ENCODE measurements around the gene HSP90AA1.

HSP90AA1 gene

DNA sequence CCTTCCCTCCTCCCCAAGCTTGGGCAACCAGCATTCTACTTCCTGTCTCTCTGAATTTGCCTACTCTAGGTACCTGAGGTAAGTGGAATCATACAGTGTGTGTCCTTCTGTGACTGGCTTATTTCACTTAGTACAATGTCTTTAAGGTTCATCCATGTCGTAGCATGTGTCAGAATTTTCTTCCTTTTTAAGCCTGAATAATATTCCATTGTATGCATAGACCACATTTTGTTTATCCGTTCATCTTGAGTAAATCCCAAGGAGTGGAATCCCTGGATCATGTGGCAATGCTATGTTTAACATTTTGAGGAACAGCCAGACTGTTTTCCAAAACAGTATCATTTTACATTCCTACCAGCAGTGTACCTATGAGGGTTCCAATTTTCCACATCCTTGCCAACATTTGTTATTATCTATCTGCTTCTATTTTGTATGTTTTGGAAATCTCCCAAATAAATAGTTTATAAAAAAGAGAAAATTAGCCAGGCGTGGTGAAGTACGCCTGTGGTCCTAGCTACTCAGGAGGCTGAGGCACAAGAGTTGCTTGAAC lies 12.4 kb downstream of the HSP90AA1 start:
- in situ Hi-C loops (cut with MboI; ENCODE audit: low sequenced_read_pairs), result loop anchor here (25.0 kb wide), 1 partner anchor 238 kb away; the partner anchor contains the start of genes MOK and ZNF839

DNA sequence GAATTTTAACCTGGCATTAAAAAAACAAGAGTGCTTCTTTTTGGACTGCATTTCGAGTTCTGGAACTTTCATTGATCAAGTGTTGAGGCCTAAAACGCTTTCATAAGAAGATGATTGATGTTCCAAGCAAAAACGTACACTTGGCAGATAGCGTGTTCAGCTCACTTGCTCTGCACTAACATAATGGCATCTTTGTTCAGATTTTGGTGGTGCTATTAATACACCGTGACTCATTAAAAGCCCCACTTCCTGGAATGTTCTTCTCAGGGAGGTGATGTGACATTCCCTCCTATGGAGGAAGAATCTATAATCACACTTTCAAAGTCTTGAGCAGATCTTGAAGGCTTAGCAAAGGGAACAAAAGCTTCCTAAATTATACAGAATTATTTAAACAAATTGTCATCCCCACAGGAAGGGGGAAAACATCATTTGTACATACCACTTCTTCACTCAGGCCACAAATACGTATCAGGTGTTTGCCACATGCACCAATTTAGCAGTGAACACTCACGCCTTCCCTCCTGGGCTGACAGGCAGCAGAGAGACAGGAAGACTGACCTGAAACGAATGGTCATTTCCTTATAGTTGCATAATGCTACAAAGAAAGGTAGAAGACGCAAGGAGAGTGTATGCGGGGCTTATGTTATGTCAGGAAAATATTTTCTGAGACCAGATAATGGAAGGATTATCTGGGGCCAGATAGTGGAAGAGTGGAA lies 15.4 kb downstream of the HSP90AA1 start:
- in situ Hi-C loops (cut with MboI; ENCODE audit: low sequenced_read_pairs), result loop anchor here (25.0 kb wide), 1 partner anchor 241 kb away; the partner anchor contains the start of genes MOK and ZNF839

DNA sequence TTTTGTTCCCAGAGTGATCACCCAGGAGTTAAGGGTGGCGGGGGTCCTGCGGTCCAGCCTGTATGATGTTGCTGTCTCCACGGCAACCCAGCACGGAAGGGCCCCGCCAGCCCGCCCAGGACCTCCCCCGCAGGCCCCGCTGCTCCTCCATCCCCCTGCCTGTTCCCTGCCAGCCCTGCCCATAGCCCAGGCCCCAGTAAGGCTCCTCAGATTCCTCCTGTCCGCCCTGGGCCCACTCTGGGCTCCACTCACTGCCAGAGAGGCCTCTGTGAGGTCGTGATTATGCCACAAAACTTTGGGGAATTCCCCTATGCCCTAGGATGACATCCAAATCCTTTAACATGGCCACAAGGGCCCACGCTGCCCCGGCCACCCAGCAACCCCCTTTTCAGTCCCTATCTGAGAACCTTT lies 20.8 kb downstream of the HSP90AA1 start:
- in situ Hi-C loops (cut with MboI; ENCODE audit: low sequenced_read_pairs), result loop anchor here (25.0 kb wide), 1 partner anchor 246 kb away; the partner anchor contains the start of genes MOK and ZNF839

DNA sequence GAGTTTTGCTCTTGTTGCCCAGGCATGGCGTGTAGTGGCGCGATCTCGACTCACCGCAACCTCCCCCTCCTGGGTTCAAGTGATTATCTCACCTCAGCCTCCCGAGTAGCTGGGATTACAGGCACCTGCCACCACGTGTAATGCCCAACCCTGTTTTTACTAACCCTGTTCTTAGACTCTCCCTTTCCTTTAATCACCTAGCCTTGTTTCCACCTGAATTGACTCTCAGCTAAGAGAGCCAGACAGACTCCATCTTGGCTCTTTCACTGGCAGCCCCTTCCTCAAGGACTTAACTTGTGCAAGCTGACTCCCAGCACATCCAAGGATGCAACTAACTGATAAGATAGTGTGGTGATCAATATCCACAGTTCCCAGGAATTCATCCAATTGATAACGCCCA lies 22.3 kb downstream of the HSP90AA1 start:
- in situ Hi-C loops (cut with MboI; ENCODE audit: low sequenced_read_pairs), result loop anchor here (25.0 kb wide), 1 partner anchor 248 kb away; the partner anchor contains the start of genes MOK and ZNF839

DNA sequence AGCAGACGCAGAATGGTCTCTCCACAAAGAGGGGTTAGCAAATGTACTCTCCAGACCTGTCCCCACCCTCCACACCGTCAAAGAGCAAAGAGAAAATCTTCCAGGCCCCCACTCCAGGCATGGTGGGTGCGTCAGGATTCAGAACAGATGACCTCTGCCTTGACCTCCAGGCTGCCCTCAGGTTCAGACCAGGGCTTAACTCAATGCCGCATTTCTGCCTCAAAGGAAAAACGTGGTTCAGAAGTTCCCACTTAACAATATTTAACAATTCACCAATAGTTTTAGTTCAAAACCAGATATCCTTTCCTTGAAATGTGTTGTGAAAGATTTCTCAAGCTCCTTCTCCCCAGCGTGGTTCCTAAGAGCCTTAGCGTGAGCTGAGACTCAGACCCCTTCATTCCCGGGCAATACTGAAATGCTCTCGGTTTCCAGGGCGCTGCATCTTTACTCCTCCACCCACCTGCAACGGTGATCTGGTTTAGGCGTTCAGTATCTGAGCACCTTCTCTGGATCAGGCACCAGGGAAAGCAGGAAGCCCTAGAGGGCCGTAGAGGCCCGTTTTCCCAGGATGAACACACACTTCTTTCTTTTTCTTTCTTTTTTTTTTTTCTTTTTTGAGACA lies 22.9 kb downstream of the HSP90AA1 start:
- in situ Hi-C loops (cut with MboI; ENCODE audit: low sequenced_read_pairs), result loop anchor here (25.0 kb wide), 1 partner anchor 248 kb away; the partner anchor contains the start of genes MOK and ZNF839

DNA sequence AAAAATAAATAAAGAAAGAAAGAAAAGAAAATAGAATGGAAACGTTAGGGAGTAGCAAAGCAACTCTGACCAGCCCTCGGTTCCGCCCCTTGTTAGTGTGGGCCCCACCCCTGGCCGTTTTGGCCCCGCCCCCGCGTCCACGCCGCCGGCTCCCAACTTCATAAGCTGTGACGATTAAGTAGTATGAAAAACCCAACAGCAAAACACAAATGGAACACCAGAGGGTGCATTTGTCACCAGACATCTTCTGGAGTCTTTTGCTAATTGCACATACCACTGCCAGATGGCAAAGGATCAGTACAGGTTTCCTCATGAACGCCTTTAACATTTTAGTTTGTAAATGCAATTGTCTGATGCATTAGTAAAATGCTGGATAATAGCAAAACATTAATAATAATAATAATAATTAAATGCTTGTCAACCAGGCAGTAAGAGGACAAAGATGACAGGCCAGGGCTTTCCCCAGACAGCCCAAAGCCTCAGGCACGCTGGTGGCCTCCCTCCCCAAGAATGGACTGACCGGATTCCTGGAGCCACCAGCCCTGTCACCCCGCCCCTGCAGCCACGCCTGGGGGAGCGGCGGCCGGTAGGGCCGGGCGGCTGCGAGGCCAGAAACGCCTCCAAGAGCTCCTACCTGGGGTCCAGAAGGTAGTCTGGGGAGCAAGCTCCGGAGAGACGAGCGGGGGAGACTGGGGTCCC lies 23.6 kb downstream of the HSP90AA1 start:
- in situ Hi-C loops (cut with MboI; ENCODE audit: low sequenced_read_pairs), result loop anchor here (25.0 kb wide), 1 partner anchor 249 kb away; the partner anchor contains the start of genes MOK and ZNF839

DNA sequence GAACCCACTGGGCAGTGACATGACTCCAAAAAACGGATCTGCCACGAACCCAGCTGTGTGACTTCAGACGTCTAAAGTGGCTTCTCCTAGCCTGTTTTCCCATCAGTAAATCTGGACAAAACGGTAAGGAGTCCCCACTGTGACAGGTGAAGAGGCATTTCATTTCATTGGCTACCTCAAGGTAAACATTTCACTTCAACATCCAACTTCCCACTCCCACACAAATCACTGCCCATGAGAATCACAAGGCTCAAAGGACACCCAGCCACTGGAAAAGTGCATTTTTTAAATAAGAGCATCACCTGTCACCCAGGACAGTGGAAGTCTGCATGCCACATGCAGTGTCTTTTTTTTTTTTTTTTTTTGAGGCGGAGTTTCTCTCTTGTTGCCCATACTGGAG lies 27.9 kb downstream of the HSP90AA1 start:
- in situ Hi-C loops (cut with MboI; ENCODE audit: low sequenced_read_pairs), result loop anchor here (25.0 kb wide), 1 partner anchor 253 kb away; the partner anchor contains the start of genes MOK and ZNF839

DNA sequence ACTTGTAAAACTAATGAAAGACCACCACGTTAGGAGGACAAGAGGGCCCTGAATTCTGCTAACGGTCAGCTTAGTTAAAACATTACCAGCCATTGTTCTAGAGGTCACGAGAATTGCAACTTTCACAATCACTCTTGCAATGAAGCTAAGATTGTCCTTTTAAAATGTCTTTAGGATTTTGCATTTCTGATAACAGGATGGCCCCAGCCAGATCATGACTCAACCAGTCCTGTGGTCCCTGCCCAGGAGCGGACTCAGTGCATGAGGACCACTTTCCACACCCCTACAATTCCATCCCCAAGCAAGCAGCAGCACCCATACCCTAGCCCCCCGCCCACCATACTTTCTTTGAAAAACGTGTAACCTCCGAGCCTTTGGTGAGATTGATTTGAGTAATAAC lies 28.7 kb downstream of the HSP90AA1 start:
- in situ Hi-C loops (cut with MboI; ENCODE audit: low sequenced_read_pairs), result loop anchor here (25.0 kb wide), 1 partner anchor 254 kb away; the partner anchor contains the start of genes MOK and ZNF839

DNA sequence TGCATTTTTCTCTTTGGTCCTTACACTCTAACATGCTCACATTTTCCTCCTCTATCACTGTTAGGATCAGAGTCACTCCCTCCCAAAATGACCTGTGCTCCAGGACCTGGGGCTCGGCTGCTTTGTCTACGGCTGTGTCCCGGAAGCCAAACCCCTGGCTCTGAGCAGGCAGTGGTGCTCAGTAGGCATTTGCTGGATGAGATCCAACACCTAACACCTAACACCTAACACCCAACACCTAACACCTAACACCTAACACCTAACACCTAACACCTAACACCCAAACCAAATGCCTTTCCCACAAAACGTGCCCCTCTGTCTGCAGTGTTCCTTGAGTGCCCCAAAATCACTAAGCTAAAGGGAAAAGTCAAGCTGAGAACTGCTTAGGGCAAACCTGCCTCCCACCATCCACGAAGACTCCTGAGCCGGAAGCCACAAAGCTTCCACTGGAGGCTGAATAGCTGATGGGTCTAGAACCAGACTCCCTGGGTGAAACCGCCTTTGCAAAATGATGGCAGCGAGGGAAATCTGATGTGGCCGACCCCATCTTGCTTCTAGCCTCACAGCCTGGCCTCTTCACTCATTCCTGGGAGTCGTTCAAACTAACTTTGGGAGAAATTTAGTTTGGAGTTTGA lies 29.2 kb downstream of the HSP90AA1 start:
- in situ Hi-C loops (cut with MboI; ENCODE audit: low sequenced_read_pairs), result loop anchor here (25.0 kb wide), 1 partner anchor 255 kb away; the partner anchor contains the start of genes MOK and ZNF839

DNA sequence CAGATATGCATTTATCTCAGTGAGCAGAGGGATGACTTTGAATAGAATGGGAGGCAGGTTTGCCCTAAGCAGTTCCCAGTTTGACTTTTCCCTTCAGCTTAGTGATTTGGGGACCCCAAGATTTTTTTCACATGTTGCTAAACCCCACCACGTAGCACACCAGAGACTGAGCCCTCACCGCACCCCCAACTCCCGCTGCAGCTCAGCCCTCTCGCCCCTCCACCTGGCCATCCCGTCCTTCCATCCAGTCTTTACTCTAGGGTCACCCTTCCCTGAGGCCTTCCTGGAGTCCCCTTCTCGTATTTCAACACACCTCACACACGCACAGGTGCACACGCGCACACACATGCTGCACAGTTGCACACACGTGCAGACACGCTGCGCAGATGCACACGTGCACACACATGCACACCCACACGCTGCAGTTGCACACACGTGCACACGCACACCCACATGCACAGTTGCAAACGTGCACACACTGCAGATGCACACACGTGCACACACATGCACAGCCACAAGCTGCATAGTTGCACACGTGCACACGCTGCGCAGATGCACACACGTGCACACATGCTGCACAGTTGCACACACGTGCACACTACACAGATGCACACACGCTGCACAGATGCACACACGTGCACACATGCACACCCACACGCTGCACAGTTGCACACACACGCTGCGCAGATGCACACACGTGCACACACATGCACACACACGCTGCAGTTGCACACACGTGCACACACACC lies 30.0 kb downstream of the HSP90AA1 start:
- in situ Hi-C loops (cut with MboI; ENCODE audit: low sequenced_read_pairs), result loop anchor here (25.0 kb wide), 1 partner anchor 255 kb away; the partner anchor contains the start of genes MOK and ZNF839

DNA sequence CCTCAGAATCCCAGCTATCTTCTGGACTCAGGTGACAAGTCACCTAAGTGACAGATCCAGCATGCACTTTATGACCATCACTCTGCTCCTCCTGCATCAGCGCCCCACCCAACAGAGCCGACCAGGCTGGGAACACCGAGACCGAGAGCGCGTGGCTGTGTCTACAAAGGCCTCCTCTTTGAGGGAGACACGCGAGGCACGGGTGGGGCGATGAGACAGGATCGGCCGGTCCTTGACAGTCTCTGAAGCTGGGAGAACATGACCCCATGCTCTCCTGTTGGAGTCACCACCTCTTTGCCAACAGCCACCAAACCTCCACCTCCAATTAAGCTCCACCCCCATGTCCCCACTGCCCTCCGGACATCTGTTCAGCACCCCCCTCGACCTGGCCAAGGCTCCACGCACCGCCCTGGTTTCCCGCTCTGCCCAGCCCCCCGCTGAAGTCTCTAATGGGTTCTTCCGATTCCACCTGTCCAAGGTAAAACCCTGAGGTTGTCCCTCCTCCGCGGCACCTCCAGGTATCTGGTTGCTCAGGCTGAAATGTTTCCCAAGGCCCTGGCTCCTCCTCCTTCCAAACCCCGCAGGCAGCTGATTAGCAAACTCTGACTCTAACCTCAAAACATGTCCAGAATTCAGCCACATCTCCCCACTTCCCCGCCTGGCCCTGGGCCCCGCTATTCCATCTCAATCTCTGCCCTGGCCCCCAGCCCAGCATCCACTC lies 31.5 kb downstream of the HSP90AA1 start:
- in situ Hi-C loops (cut with MboI; ENCODE audit: low sequenced_read_pairs), result loop anchor here (25.0 kb wide), 1 partner anchor 257 kb away; the partner anchor contains the start of genes MOK and ZNF839

DNA sequence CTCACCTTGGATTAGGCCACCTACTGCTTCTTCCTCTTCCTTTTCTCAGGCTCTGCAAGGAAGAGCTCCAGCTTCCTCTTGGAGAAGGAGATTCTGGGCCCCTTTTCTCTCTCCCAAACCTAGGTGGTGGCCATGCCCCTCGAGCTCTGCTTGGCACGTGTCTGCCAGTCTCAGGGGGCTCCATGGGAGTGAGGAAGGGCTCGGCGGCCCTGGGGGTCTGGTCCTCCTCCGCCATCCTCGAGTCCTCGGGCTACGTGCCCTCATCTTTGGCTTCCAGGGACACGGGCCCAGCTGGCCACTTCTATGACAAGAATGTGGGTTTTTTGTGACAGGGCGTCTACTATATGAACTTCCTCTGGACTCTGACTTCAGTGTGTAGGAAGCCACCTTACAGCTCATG lies 34.3 kb downstream of the HSP90AA1 start:
- in situ Hi-C loops (cut with MboI; ENCODE audit: low sequenced_read_pairs), result loop anchor here (25.0 kb wide), 1 partner anchor 260 kb away; the partner anchor contains the start of genes MOK and ZNF839

DNA sequence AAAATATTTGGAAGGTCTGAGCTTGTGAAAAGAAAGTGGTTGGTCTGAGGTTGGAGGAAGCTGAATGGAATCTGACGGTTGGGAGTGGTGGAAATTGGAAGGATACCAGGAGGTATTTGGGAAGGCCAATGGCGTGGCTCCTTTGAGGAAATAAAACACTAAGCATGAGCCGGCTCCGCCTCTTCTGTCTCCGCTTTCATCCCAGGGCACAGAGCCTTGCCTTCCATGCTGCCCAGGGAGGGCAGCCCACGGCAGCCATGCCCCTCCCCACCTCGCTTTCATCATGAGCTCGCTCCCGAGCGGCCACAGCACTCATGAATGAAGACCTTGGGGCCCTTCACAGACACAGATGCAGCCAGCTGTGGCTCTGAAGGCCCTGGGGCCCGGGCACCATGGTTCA lies 36.2 kb downstream of the HSP90AA1 start:
- in situ Hi-C loops (cut with MboI; ENCODE audit: low sequenced_read_pairs), result loop anchor here (25.0 kb wide), 1 partner anchor 262 kb away; the partner anchor contains the start of genes MOK and ZNF839

DNA sequence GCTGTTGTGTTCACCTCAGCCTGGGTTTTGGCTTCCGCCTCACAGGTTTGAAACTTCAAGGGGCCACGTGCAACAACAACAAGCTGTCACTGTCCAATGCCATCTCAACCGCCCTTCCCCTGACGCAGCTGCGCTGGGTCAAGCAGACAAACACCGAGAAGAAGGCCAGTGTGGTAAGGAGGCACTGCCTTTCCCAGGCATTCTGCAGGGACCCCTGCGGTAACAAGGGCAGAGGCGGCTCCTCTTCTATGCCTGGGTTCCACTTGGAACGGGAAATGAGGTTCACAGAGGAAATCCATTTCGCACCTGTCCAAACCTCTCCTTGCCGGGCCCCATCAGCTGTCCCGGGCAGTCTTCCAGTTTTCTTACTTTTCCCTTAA lies 36.8 kb downstream of the HSP90AA1 start:
- in situ Hi-C loops (cut with MboI; ENCODE audit: low sequenced_read_pairs), result loop anchor here (25.0 kb wide), 1 partner anchor 262 kb away; the partner anchor contains the start of genes MOK and ZNF839

DNA sequence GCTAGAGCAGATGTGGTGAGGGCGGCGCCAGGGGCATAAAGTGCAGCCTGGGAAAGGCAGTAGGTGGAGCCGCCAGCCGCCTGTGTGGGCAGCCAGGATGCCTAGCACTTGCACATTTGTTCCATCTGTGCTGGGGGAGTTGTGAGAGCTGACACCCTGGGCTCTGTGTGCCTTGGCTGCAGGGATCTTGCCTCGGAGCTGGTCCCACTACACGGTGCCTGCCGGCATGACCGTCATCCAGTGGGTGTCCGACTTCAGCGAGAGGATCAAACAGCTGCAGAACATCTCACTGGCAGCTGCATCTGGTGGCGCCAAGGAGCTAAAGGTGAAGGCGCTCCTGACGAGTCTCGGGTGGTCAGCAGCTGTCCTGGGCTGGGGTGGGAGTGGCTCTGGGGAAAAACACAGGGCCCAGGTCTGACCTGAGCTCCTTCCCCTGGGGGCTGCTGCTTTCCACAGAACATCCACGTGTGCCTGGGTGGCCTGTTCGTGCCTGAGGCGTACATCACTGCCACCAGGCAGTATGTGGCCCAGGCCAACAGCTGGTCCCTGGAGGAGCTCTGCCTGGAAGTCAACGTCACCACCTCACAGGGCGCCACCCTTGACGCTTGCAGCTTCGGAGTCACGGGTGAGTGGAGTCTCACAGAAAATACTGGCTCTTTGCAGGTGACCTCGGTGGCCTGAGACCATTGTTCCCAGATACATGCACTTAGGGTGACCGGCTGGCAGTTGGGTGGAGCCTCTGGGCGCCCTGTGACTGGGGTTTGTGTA lies 37.4 kb downstream of the HSP90AA1 start:
- in situ Hi-C loops (cut with MboI; ENCODE audit: low sequenced_read_pairs), result loop anchor here (25.0 kb wide), 1 partner anchor 263 kb away; the partner anchor contains the start of genes MOK and ZNF839

DNA sequence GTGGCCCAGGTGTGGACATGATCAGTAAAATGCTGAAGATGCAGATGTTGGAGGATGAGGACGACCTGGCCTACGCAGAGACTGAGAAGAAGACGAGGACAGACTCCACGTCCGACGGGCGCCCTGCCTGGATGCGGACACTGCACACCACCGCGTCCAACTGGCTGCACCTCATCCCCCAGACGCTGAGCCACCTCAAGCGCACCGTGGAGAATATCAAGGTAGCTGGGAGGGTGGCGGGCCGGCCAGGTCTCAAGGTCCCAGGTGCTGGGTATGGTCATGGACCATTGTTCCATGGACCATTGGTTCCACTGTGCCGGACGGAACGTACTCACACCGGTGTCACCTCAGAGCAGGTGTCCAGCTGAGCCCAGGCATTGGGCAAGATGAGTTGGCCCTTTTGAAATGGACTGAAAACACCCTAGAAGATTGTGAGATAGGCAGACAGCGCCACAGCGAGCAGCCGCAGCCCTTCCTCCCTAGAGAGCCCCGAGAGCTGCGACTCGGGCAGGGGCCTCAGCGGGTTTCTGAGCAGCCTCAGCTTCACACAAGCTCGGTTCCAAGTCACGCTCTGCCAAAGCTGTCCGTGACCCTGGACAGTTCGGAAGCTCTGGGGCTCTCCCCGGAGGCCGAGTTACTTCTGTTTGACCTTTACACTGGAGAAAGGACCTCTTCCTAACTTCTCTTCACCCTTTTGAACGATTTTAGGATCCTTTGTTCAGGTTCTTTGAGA lies 38.9 kb downstream of the HSP90AA1 start:
- in situ Hi-C loops (cut with MboI; ENCODE audit: low sequenced_read_pairs), result no loop called here
